DND-41 (cell line): Measurements from ENCODE around the gene MCCC1.

Experiments used
- EZH2 ChIP-seq: IDR thresholded peaks from 3 replicates; pipeline ENCODE4 v1.6.1; 2012; ENCODE audit warnings: borderline replicate concordance, low read depth, mild to moderate bottlenecking, moderate library complexity, low read length, inconsistent platforms; ENCODE audit not compliant: severe bottlenecking
- TF ChIP-seq, protein P1 (sequence below): IDR thresholded peaks from 2 replicates; pipeline ENCODE4 v1.5.1; 2012; ENCODE audit warnings: borderline replicate concordance, low read length, moderate library complexity, mild to moderate bottlenecking; ENCODE audit not compliant: poor library complexity, severe bottlenecking; ENCODE audit errors: extremely low read depth

DNA sequence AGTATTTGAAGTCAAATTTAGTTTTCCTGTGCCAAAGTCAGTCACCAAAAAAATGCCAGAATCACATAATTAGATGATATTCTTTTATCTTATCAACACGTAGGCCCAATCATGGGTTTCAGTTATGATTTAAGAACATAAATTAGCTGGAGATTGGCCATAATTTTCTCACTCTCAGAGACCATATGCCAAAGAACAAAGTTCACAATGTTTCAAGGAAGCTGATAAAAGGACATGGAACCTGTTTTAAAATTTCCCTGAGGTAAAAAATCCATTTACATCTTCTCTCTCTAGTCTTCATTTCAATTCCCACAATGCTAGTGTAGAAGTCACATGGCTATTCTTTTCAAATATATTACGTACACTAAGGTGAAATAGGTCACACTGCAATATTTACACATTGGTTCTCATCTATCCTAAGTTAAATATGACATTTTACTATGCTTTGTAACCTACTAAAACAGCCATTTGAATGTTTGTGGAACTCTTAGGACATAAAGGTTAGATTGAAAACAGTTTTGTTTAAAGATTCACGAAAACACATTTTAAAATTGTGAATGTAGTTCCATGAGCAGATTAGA lies 76.3 kb downstream of the MCCC1 start:
- TF ChIP-seq, protein P1, sequence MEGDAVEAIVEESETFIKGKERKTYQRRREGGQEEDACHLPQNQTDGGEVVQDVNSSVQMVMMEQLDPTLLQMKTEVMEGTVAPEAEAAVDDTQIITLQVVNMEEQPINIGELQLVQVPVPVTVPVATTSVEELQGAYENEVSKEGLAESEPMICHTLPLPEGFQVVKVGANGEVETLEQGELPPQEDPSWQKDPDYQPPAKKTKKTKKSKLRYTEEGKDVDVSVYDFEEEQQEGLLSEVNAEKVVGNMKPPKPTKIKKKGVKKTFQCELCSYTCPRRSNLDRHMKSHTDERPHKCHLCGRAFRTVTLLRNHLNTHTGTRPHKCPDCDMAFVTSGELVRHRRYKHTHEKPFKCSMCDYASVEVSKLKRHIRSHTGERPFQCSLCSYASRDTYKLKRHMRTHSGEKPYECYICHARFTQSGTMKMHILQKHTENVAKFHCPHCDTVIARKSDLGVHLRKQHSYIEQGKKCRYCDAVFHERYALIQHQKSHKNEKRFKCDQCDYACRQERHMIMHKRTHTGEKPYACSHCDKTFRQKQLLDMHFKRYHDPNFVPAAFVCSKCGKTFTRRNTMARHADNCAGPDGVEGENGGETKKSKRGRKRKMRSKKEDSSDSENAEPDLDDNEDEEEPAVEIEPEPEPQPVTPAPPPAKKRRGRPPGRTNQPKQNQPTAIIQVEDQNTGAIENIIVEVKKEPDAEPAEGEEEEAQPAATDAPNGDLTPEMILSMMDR, result no peak
- no peak for TF ChIP-seq EZH2
